Activated naive CD4-positive, alpha-beta T cell treated with anti-CD3 and anti-CD28 coated beads, Interleukin-2, amount 50 U/mL, for 24 hours (primary cell): ENCODE results near the gene OR1E1.
"Not testable (repeated sequence)": the region's sequence is repeated elsewhere in the genome, so short reads cannot be mapped to it uniquely, and the experiment has no call there.

ENCODE experiments used
- H3K27ac Mint-ChIP-seq: one replicate; pipeline ENCODE4 v1.8.0; 2021; ENCODE audit warnings: mild to moderate bottlenecking, mixed read lengths
- H3K27me3 Mint-ChIP-seq: one replicate; pipeline ENCODE4 v1.8.0; 2021; ENCODE audit warnings: mixed read lengths
- H3K36me3 Mint-ChIP-seq: one replicate; pipeline ENCODE4 v1.8.0; 2021; ENCODE audit warnings: mixed read lengths
- H3K4me1 Mint-ChIP-seq: one replicate; pipeline ENCODE4 v1.8.0; 2021; ENCODE audit warnings: mixed read lengths
- H3K4me3 Mint-ChIP-seq: one replicate; pipeline ENCODE4 v1.8.0; 2021; ENCODE audit warnings: mild to moderate bottlenecking, mixed read lengths
- H3K9me3 Mint-ChIP-seq: one replicate; pipeline ENCODE4 v1.8.0; 2021; ENCODE audit warnings: mixed read lengths

Gene OR1E1

GRCh38 chr17:3381957-3382356 lies 16.3 kb downstream of the OR1E1 start:
- Mint-ChIP-seq H3K36me3 (peaks cover 8% of the 10 kb centered on the region), H3K4me1 (peaks cover 13% of the 10 kb centered on the region), H3K27ac (no peak overlapping the region), H3K27me3 (peaks cover 30% of the 10 kb centered on the region), H3K9me3 (no peaks in the 10 kb centered on the region), H3K4me3 (no peak overlapping the region)

GRCh38 chr17:3378321-3378720 lies 19.9 kb downstream of the OR1E1 start:
- no peaks in the 10 kb centered on the region for H3K4me1 Mint-ChIP-seq
- peaks cover 8% of the 10 kb centered on the region for H3K36me3 Mint-ChIP-seq
- H3K27me3 Mint-ChIP-seq, result peaks cover 14% of the 10 kb centered on the region

GRCh38 chr17:3371167-3371566 lies 27.0 kb downstream of the OR1E1 start:
- H3K4me3 Mint-ChIP-seq, H3K4me1 Mint-ChIP-seq, H3K27ac Mint-ChIP-seq: not testable (repeated sequence)
- H3K36me3 Mint-ChIP-seq, result peaks cover 10% of the 10 kb centered on the region
- peaks cover 13% of the 10 kb centered on the region for H3K27me3 Mint-ChIP-seq
- H3K9me3 Mint-ChIP-seq, result peaks cover 14% of the 10 kb centered on the region

More at GRCh38 chr17:3378321-3378720, 19.9 kb downstream of the OR1E1 start:
- H3K27ac Mint-ChIP-seq, result no peak overlapping the region
- peaks cover 14% of the 10 kb centered on the region for H3K9me3 Mint-ChIP-seq
- H3K4me3 Mint-ChIP-seq, result no peak overlapping the region
